HCT116 (cell line): ENCODE measurements around the gene LRRC2. TPM values are rescaled to one million over a fixed set of nuclear protein-coding genes. Genes with fewer than 3 reads are reported as not detected.

Experiments
- ATAC-seq: fragments of 200-7000 bp; cut with Tn5 transposase; 2 replicates; pipeline ENCODE4 v1.9.1; 2020; ENCODE audit warnings: mild to moderate bottlenecking, moderate library complexity
- BruUV-seq: library from RNA; stranded (reverse); fragments of 400-500 nt; replicated peaks from 2 replicates; lab custom pipeline; 2021; lab: Mats Ljungman, UMichigan
- CTCF ChIA-PET: fragments of 300-600 bp; sonication (Branson Sonifier 250); formaldehyde crosslinking; loops from one replicate; lab custom pipeline; 2021; ENCODE audit warnings: antibody characterized with exemption; lab: Charles Lee
- POLR2A ChIA-PET: fragments of 300-600, 350-600 bp; sonication (Branson Sonifier 250); formaldehyde crosslinking; loops from one replicate; lab custom pipeline; 2021; ENCODE audit warnings: antibody characterized with exemption; lab: Charles Lee
- RAD21 ChIA-PET, 2 experiments: fragments of 300-600 bp; sonication (Branson Sonifier 250); formaldehyde crosslinking; loops; one replicate each; lab custom pipeline; 2023; ENCODE audit warnings: low total read pairs in 2 of 2; ENCODE audit not compliant: uncharacterized antibody in 2 of 2, unreplicated experiment in 2 of 2, low non-redundant PET in 1 of 2; lab: Charles Lee
- DNase-seq: peaks from one replicate; pipeline ENCODE4 v3.0.0-alpha.2; 2010; ENCODE audit warnings: low read depth, low spot score
- H2AFZ ChIP-seq: fragments of 200-600 bp; shearing (Covaris generic), sonication (generic); 2 replicates; pipeline ENCODE4 v1.6.1; 2017; ENCODE audit warnings: low read depth, mixed run types, mixed read lengths, antibody characterized with exemption, low read length; ENCODE audit not compliant: poor library complexity, severe bottlenecking
- H3K27ac ChIP-seq: 2 replicates; pipeline ENCODE4 v1.5.1; 2012; ENCODE audit warnings: low read depth, low read length
- H3K27me3 ChIP-seq: fragments of 200-600 bp; sonication (generic); 2 replicates; pipeline ENCODE4 v1.6.1; 2016; ENCODE audit warnings: mixed run types, low read length, mixed read lengths; ENCODE audit not compliant: insufficient read depth
- H3K36me3 ChIP-seq, 2 experiments: fragments of 200-500 bp in 1 of 2; fragments of 200-600 bp in 1 of 2; sonication (Bioruptor generic) in 1 of 2; sonication (generic) in 1 of 2; 2 replicates each; pipeline versions ENCODE4 v1.5.1 to v1.6.1; 2014 to 2016; ENCODE audit warnings: low read length in 2 of 2, inconsistent platforms in 1 of 2, mixed read lengths in 1 of 2, mixed run types in 1 of 2; ENCODE audit not compliant: insufficient read depth in 2 of 2, control insufficient read depth in 1 of 2
- H3K4me1 ChIP-seq, 2 experiments: fragments of 200-600 bp in 1 of 2; sonication (generic) in 1 of 2; 2 replicates each; pipeline versions ENCODE4 v1.5.1 to v1.6.1; 2012 to 2017; ENCODE audit warnings: low read length in 2 of 2, inconsistent platforms in 1 of 2, mild to moderate bottlenecking in 1 of 2, mixed read lengths in 1 of 2, mixed run types in 1 of 2, moderate library complexity in 1 of 2; ENCODE audit not compliant: insufficient read depth in 2 of 2, control insufficient read depth in 1 of 2
- H3K4me2 ChIP-seq: fragments of 200-600 bp; sonication (generic); 2 replicates; pipeline ENCODE4 v1.6.1; 2017; ENCODE audit warnings: mixed run types, low read length, mixed read lengths
- H3K4me3 ChIP-seq, 2 experiments: fragments of 200-600 bp in 1 of 2; sonication (generic) in 1 of 2; replicated peaks in 1 of 2; 2 replicates each; pipeline ENCODE4 v1.5.1; 2011 to 2016; ENCODE audit warnings: low read length in 2 of 2, control low read depth in 1 of 2, low read depth in 1 of 2, mild to moderate bottlenecking in 1 of 2, mixed read lengths in 1 of 2, mixed run types in 1 of 2
- H3K79me2 ChIP-seq: fragments of 200-600 bp; sonication (generic); 2 replicates; pipeline ENCODE4 v1.6.1; 2017; ENCODE audit warnings: mild to moderate bottlenecking, mixed run types, low read length, moderate library complexity, mixed read lengths; ENCODE audit not compliant: insufficient read depth
- H3K9ac ChIP-seq: fragments of 200-600 bp; sonication (generic); 2 replicates; pipeline ENCODE4 v1.6.1; 2016; ENCODE audit warnings: low read length, mixed read lengths
- H3K9me2 ChIP-seq: fragments of 200-600 bp; sonication (generic), shearing (Covaris generic); 2 replicates; pipeline ENCODE4 v1.6.1; 2017; ENCODE audit warnings: mixed run types, mild to moderate bottlenecking, moderate library complexity; ENCODE audit not compliant: insufficient read depth
- H3K9me3 ChIP-seq, 2 experiments: fragments of 200-500 bp in 1 of 2; fragments of 200-600 bp in 1 of 2; sonication (Bioruptor generic) in 1 of 2; sonication (generic) in 1 of 2; 2 replicates each; pipeline ENCODE4 v1.6.1; 2014 to 2017; ENCODE audit warnings: low read length in 2 of 2, mixed read lengths in 2 of 2, inconsistent platforms in 1 of 2, low read depth in 1 of 2, mild to moderate bottlenecking in 1 of 2, mixed run types in 1 of 2, moderate library complexity in 1 of 2; ENCODE audit not compliant: control insufficient read depth in 1 of 2, insufficient read depth in 1 of 2
- H4K20me1 ChIP-seq: fragments of 200-600 bp; sonication (generic), shearing (Covaris generic); 2 replicates; pipeline ENCODE4 v1.6.1; 2017; ENCODE audit warnings: mixed run types, mild to moderate bottlenecking, moderate library complexity; ENCODE audit not compliant: insufficient read depth
- ATF3 ChIP-seq: IDR thresholded peaks from 2 replicates; pipeline ENCODE4 v1.6.1; 2012
- CEBPB ChIP-seq: IDR thresholded peaks from 2 replicates; pipeline ENCODE4 v1.6.1; 2012; ENCODE audit warnings: low read depth
- CTCF ChIP-seq, 3 experiments: fragments of 200-600 bp in 1 of 3; sonication (generic) in 1 of 3; IDR thresholded peaks in 2 of 3; conservative IDR thresholded peaks in 1 of 3; 2 replicates each; pipeline ENCODE4 v1.5.1; 2012 to 2017; ENCODE audit warnings: low read depth in 2 of 3, low read length in 2 of 3, antibody characterized with exemption in 1 of 3, borderline replicate concordance in 1 of 3, control low read depth in 1 of 3, mild to moderate bottlenecking in 1 of 3, mixed read lengths in 1 of 3, mixed run types in 1 of 3, moderate library complexity in 1 of 3; ENCODE audit not compliant: insufficient read depth in 1 of 3
- ELF1 ChIP-seq: IDR thresholded peaks from 2 replicates; pipeline ENCODE4 v1.6.1; 2012; ENCODE audit warnings: low read depth, borderline replicate concordance
- EZH2 ChIP-seq: fragments of 200-600 bp; sonication (generic); IDR thresholded peaks from 2 replicates; pipeline ENCODE4 v1.6.1; 2017; ENCODE audit warnings: antibody characterized with exemption, mixed run types
- EZH2phosphoT487 ChIP-seq: fragments of 200-600 bp; IDR thresholded peaks from 2 replicates; pipeline ENCODE4 v1.6.1; 2018; ENCODE audit warnings: antibody characterized with exemption, borderline replicate concordance
- FOSL1 ChIP-seq: IDR thresholded peaks from 2 replicates; pipeline ENCODE4 v1.6.1; 2012; ENCODE audit warnings: low read depth
- POLR2AphosphoS5 ChIP-seq: IDR thresholded peaks from 2 replicates; pipeline ENCODE4 v1.6.1; 2011; ENCODE audit warnings: mild to moderate bottlenecking, low read depth, low read length, moderate library complexity
- RAD21 ChIP-seq: IDR thresholded peaks from 2 replicates; pipeline ENCODE4 v1.6.1; 2012; ENCODE audit warnings: low read depth, mild to moderate bottlenecking
- REST ChIP-seq: IDR thresholded peaks from 2 replicates; pipeline ENCODE4 v1.6.1; 2012; ENCODE audit warnings: low read depth
- SP1 ChIP-seq: IDR thresholded peaks from 2 replicates; pipeline ENCODE4 v1.6.1; 2012; ENCODE audit warnings: low read depth
- TCF7L2 ChIP-seq: IDR thresholded peaks from 2 replicates; pipeline ENCODE4 v1.7.0; 2011; ENCODE audit warnings: borderline replicate concordance, inconsistent platforms; ENCODE audit not compliant: insufficient read depth, insufficient read length; ENCODE audit errors: extremely low read depth
- YY1 ChIP-seq: IDR thresholded peaks from 2 replicates; pipeline ENCODE4 v1.6.1; 2011; ENCODE audit warnings: low read length, low read depth, moderate library complexity, mild to moderate bottlenecking; ENCODE audit not compliant: insufficient replicate concordance; ENCODE audit errors: extremely low read depth
- ZBTB33 ChIP-seq: IDR thresholded peaks from 2 replicates; pipeline ENCODE4 v1.6.1; 2011; ENCODE audit warnings: mild to moderate bottlenecking, low read length, moderate library complexity; ENCODE audit not compliant: insufficient replicate concordance; ENCODE audit errors: extremely low read depth
- ZFX ChIP-seq: fragments of 450-650 bp; IDR thresholded peaks from 2 replicates; pipeline ENCODE4 v1.6.1; 2017
- ZNF274 ChIP-seq: fragments of 200-500 bp; sonication (Bioruptor generic); IDR thresholded peaks from 2 replicates; pipeline ENCODE4 v1.6.1; 2014; ENCODE audit warnings: mild to moderate bottlenecking, low read depth, low read length, inconsistent platforms
- intact Hi-C: fragments of 100-400 bp; cut with micrococcal nuclease; formaldehyde crosslinking; loops from 2 replicates; pipeline ENCODE4 v1.10.0; 2022
- total RNA-seq: library from RNA; stranded (reverse); gene quantifications from one replicate; pipeline ENCODE4 v1.2.1, GENCODE V29; 2021; ENCODE audit not compliant: unreplicated experiment
- TF ChIP-seq, protein P1 (sequence below): IDR thresholded peaks from 2 replicates; pipeline ENCODE4 v1.6.1; 2012

The LRRC2 gene
- total RNA-seq, 1 experiment from 2014 or later = not detected

DNA sequence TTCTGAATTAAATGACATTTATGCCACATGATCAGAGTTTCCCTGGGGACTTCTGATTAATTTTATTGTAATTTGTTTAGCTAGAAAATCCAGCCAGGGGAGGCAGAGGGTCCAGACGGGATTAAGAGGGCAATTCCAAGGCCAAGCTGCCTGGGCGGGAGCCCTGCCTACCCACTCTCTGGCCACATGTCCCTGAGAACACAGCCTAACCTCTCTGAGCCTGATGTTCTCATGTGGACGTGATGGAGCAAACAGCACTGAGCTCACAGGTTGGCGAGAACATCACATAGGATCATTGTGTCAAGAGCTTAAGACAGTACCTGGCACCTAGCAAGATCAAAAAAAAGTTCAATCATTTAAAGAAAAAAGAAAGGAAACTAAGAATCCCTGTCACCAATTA lies 1.0 kb downstream of the LRRC2 start:
- H3K27me3 ChIP-seq = no peaks in the 10 kb centered on the region
- CTCF ChIA-PET = interaction anchor here (1.1 kb wide), 1 partner anchor 76 kb away, joined by 3 read pairs; no protein-coding TSS in a partner anchor
- POLR2A ChIA-PET = no interaction called here
- no peaks in the 10 kb centered on the region for H3K9me3 ChIP-seq
- no TSS peak for BruUV-seq
- H3K79me2 ChIP-seq = no peaks in the 10 kb centered on the region
- no peaks in the 10 kb centered on the region for H4K20me1 ChIP-seq
- ATAC-seq (no peak), DNase-seq (no peak)
- no peaks in the 10 kb centered on the region for H3K9me2 ChIP-seq
- TF ChIP-seq FOSL1 (no peak), ZNF274 (no peak), EZH2 (no peak), RAD21 (no peak), TCF7L2 (no peak), SP1 (no peak), POLR2AphosphoS5 (no peak), ZFX (no peak), CEBPB (no peak), YY1 (no peak), REST (no peak), ZBTB33 (no peak), CTCF (IDR thresholded peaks at IDR 0.05 in 2 of 3, conservative IDR thresholded peaks at IDR 0.05 in 1 of 3; ENCODE audit: borderline replicate concordance in 1 of 3, insufficient read depth in 1 of 3, low read depth in 2 of 3, low read length in 2 of 3) (no peak), ELF1 (no peak), EZH2phosphoT487 (no peak), ATF3 (no peak)
- TF ChIP-seq, protein P1, sequence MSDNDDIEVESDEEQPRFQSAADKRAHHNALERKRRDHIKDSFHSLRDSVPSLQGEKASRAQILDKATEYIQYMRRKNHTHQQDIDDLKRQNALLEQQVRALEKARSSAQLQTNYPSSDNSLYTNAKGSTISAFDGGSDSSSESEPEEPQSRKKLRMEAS = no peak
- H3K36me3 ChIP-seq = no peaks in the 10 kb centered on the region
- H2AFZ ChIP-seq = no peak overlapping the region
- RAD21 ChIA-PET = no interaction called here
- H3K4me3 ChIP-seq = no peak overlapping the region
- intact Hi-C loops = no loop called here
- H3K4me2 ChIP-seq = no peak overlapping the region
- no peaks in the 10 kb centered on the region for H3K4me1 ChIP-seq
- H3K9ac ChIP-seq = no peak overlapping the region
- H3K27ac ChIP-seq = no peak overlapping the region
